Esophagus muscularis mucosa (tissue), 4 donors: Measurements from ENCODE around the gene IDH2. TPM values are rescaled to one million over a fixed set of nuclear protein-coding genes. Genes with fewer than 3 reads are reported as not detected.
"Not testable (repeated sequence)": the region's sequence is repeated elsewhere in the genome, so short reads cannot be mapped to it uniquely, and the experiment has no call there.

Source experiments
- DNase-seq: peaks from one replicate; pipeline ENCODE4 v3.0.0-alpha.2; 2017; ENCODE audit errors: extremely low spot score
- H3K27ac ChIP-seq, 4 donors: fragments of 200-600 bp; sonication (generic); replicated peaks in 1 of 4; 1 replicate in 3 of 4; 2 replicates in 1 of 4; pipeline ENCODE4 v1.5.1; 2016 to 2019; ENCODE audit warnings: mild to moderate bottlenecking in 1 of 4
- H3K27me3 ChIP-seq, 4 donors: fragments of 200-600 bp; sonication (generic); one replicate each; pipeline versions ENCODE4 v1.5.1 to v1.6.0; 2016 to 2019
- H3K36me3 ChIP-seq, 4 donors: fragments of 200-600 bp; sonication (generic); one replicate each; pipeline ENCODE4 v1.5.1; 2016 to 2019
- H3K4me1 ChIP-seq, 4 donors: fragments of 200-600 bp; sonication (generic); one replicate each; pipeline ENCODE4 v1.5.1; 2016 to 2019
- H3K4me3 ChIP-seq, 4 donors: fragments of 200-600 bp; sonication (generic); 1 replicate in 2 of 4; 2 replicates in 2 of 4; pipeline ENCODE4 v1.5.1; 2016 to 2019; ENCODE audit warnings: mild to moderate bottlenecking in 4 of 4, moderate library complexity in 1 of 4
- H3K9me3 ChIP-seq, 4 donors: fragments of 200-600 bp; sonication (generic); 1 replicate in 3 of 4; 2 replicates in 1 of 4; pipeline ENCODE4 v1.5.1; 2016 to 2019
- EP300 ChIP-seq: sonication (generic); formaldehyde crosslinking; IDR thresholded peaks from one replicate; pipeline ENCODE4 v1.6.1; 2017; ENCODE audit warnings: antibody characterized with exemption
- POLR2A ChIP-seq: fragments of 450-650 bp; IDR thresholded peaks from one replicate; pipeline ENCODE4 v1.6.1; 2017; ENCODE audit warnings: antibody characterized with exemption, moderate library complexity, mild to moderate bottlenecking, low read depth
- POLR2AphosphoS5 ChIP-seq, 2 donors: sonication (generic); formaldehyde crosslinking; IDR thresholded peaks; one replicate each; pipeline ENCODE4 v1.6.1; 2017; ENCODE audit warnings: antibody characterized with exemption in 2 of 2
- WGBS: methylation state at CpG from one replicate; pipeline ENCODE4 v1.1.5; 2018; 5-methylcytosine and 5-hydroxymethylcytosine counted together
- intact Hi-C: fragments of 100-400 bp; cut with DNase I; formaldehyde crosslinking; loops from one replicate; pipeline ENCODE4 v1.15.1; 2023
- total RNA-seq, 4 donors: library from RNA; depleted of rRNA; stranded (reverse); fragments of >200 nt; gene quantifications; one replicate each; pipeline versions ENCODE4 v1.1.0 to v1.2.1, GENCODE V29; 2016
- TF ChIP-seq, protein P1 (sequence below), 3 experiments: fragments of 200-600 bp in 2 of 3; fragments of 450-650 bp in 1 of 3; sonication (generic) in 2 of 3; IDR thresholded peaks; one replicate each; pipeline ENCODE4 v1.5.1; 2017 to 2019; ENCODE audit warnings: antibody characterized with exemption in 3 of 3, mild to moderate bottlenecking in 2 of 3, moderate library complexity in 1 of 3

Gene IDH2
- 100 to 1,000 TPM; 119 to 228 (median 171) TPM for total RNA-seq

DNA sequence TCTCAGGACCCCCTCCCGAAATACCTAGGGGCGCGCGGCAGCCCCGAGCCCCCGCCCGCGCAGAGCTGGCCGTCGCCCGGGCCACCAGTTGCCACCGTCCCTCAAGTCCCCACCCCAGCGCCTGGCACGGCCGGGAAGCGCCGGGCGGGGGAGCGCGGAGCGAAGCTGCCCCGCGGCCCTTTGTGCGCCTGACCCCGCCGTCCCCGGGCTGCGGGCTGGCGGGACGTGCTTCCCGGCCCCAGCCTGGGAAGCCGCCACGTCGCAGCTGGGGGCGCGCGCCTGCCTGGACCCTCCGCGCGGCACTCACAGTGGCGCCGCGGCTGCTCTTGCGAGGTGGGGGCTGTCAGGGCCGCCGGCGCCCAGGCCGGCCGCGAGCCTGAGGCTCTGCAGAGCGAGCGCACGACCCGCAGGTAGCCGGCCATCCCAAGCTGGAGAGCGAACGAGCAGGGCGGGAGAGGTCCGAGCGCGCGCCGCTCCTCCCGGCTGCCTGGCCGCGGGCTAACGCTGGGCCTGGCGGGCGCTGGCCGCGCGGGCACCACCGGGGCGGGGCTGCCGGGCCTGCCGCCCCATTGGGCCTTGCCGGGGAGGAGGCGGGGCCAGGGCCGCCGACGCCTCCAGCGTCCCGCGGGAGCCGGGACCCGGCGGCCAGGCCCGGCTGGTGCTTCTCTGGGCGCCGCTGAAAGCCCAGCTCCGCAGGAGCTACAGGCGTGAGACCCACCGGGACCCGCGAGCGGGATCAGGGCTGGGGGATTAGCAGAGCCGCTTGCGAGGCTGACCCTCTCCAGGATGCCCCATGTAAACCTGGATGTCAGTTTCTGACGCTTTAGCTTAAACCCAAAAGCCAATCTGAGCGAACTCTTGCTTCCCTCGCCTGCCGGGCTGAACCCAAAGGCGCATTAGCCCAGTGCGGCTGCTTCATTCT, at the start of gene IDH2:
TSS of gene IDH2 (minus strand) at position 500 of the 922 bp plus-strand sequence. CDS start at position 422, 78 bp downstream.
- intact Hi-C loops, result no loop called here
- no peaks in the 10 kb centered on the region for H3K27me3 ChIP-seq
- H3K4me1 ChIP-seq, result peaks cover 62 to 92% (median 89%) of the 10 kb centered on the region in 4 donors
- TF ChIP-seq, protein P1, sequence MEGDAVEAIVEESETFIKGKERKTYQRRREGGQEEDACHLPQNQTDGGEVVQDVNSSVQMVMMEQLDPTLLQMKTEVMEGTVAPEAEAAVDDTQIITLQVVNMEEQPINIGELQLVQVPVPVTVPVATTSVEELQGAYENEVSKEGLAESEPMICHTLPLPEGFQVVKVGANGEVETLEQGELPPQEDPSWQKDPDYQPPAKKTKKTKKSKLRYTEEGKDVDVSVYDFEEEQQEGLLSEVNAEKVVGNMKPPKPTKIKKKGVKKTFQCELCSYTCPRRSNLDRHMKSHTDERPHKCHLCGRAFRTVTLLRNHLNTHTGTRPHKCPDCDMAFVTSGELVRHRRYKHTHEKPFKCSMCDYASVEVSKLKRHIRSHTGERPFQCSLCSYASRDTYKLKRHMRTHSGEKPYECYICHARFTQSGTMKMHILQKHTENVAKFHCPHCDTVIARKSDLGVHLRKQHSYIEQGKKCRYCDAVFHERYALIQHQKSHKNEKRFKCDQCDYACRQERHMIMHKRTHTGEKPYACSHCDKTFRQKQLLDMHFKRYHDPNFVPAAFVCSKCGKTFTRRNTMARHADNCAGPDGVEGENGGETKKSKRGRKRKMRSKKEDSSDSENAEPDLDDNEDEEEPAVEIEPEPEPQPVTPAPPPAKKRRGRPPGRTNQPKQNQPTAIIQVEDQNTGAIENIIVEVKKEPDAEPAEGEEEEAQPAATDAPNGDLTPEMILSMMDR (IDR thresholded peaks at IDR 0.05), result peak in 2 of 3 experiments; percentile 5 to 16
- peak; percentile 65 for TF ChIP-seq POLR2A
- TF ChIP-seq POLR2AphosphoS5 (IDR thresholded peaks at IDR 0.05), result peak; percentile 79 to 95
- TF ChIP-seq EP300, result no peak
- peak within 1 kb of the TSS; percentile 72 to 99 (median 74) for H3K4me3 ChIP-seq
- WGBS, result 0% methylated on average over 8 of the region's 104 CpGs
- peak within 1 kb of the TSS; percentile 94 to 99 (median 98) for H3K27ac ChIP-seq
- DNase-seq, result no peak
- H3K9me3 ChIP-seq, result no peaks in the 10 kb centered on the region
- no peaks in the 10 kb centered on the region for H3K36me3 ChIP-seq

DNA sequence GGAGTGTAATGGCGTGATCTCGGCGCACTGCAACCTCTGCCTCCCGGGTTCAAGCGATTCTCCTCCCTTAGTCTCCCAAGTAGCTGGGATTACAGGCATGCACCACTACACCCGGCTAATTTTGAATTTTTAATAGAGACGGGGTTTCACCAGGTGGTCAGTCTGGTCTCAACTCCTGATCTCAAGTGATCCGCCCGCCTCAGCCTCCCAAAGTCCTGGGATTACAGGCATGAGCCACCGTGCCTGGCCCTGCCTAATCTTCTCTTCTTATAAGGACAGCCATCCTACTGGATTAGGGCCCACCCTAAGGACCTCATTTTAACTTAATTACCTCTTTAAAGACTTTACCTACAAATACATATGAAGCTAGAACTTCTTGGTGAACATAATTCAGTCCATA, 48.3 kb upstream of the IDH2 start:
- not testable (repeated sequence) for H3K9me3 ChIP-seq

DNA sequence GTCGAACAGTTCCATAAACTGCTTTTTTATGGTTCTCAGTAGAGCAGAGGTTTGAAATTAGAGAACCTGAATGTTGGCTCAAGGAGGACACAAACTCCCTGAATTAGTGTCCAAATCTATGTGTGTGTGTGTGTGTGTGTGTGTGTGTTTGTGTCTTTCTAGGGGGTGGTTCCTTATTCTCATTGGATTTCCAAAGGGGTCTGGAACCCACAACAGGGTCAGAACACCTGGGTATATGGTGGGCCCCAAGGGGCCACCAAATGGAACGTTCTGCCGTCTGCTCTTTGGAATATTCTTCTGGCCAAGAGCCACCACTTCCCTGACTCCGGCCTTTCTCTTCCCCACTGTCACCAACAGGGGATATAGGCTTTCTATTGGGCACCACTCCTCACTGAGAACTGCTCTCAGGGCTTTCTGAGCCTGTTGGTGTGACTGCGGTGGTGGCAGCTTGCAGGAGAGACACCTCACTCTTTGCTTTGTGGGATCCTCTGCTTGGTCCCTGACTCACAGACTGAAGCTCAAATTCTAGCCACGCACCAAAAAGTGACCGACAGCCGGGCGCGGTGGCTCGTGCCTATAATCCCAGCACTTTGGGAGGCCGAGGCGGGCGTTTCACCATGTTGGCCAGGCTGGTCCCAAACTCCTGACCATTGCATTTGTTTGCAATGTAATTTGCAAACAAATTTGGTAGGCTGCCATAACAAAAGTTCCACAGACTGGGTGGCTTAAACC, 47.5 kb upstream of the IDH2 start:
- Histone ChIP-seq H3K9me3 (no peaks in the 10 kb centered on the region), H3K27ac (peak overlapping the region; percentile 27 to 57 (median 36)), H3K36me3 (no peaks in the 10 kb centered on the region), H3K4me1 (peaks cover 7 to 40% (median 32%) of the 10 kb centered on the region in 4 donors), H3K4me3 (no peak overlapping the region), H3K27me3 (no peaks in the 10 kb centered on the region)
- TF ChIP-seq, protein P1 (IDR thresholded peaks at IDR 0.05), result no peak
- TF ChIP-seq POLR2AphosphoS5 (IDR thresholded peaks at IDR 0.05), result no peak
- WGBS, result 83% methylated on average over 14 of the region's 14 CpGs
- DNase-seq, result no peak
- intact Hi-C loops, result no loop called here

More for the DNA sequence above, 48.3 kb upstream of the IDH2 start:
- H3K4me1 ChIP-seq, result peaks cover 7 to 48% (median 39%) of the 10 kb centered on the region in 4 donors
- H3K36me3 ChIP-seq, H3K4me3 ChIP-seq, H3K27ac ChIP-seq, H3K27me3 ChIP-seq, intact Hi-C loops, DNase-seq: not testable (repeated sequence)
- 96% methylated on average over 10 of the region's 10 CpGs for WGBS

DNA sequence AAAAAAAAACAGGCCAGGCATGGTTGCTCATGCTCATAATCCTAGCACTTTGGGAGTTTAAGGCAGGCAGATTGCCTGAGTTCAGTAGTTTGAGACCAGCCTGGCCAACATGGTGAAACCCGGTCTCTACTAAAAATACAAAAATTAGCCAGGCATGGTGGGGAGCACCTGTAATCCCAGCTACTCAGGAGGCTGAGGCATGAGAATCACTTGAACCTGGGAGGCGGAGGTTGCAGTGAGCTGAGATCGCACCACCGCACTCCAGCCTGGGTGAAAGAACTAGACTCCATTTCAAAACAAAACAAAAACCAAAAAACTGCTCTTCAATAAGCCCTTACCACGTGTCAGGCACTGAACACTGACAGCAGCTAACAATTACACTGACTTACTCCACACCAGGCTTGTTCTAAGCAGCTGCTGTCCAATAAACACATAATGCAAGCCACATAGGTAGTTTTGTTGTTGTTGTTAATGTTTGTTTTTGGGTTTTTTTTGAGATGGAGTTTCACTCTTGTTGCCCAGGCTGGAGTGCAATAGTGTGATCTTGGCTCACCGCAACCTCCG, 44.0 kb upstream of the IDH2 start:
- 90% methylated on average over 7 of the region's 7 CpGs for WGBS
- H3K4me1 ChIP-seq, result peaks cover 5 to 27% (median 19%) of the 10 kb centered on the region in 4 donors
- H3K27me3 ChIP-seq, H3K4me3 ChIP-seq, DNase-seq, H3K9me3 ChIP-seq, H3K27ac ChIP-seq, H3K36me3 ChIP-seq, intact Hi-C loops: not testable (repeated sequence)

DNA sequence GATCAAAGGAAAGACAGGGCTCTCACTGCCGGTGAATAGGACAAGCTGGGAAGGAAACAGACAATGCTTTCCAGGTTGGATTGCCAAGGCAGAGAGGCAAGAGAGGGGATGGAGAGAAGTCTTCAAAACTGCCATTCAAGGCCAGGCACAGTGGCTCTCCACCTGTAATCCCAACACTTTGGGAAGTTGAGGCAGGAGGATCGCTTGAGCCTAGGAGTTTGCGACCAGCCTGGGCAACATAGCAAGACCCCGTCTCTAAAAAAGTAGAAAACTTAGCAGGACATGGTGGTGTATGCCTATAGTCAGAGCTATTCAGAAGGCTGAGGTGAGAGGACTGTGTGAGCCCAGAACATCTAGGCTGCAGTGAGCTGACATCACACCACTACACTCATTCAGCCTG, 43.5 kb upstream of the IDH2 start:
- Histone ChIP-seq H3K9me3 (no peaks in the 10 kb centered on the region), H3K4me1 (peaks cover 5 to 27% (median 19%) of the 10 kb centered on the region in 4 donors), H3K4me3 (no peak overlapping the region), H3K27me3 (no peaks in the 10 kb centered on the region), H3K27ac (no peak overlapping the region), H3K36me3 (no peaks in the 10 kb centered on the region)
- TF ChIP-seq POLR2A (no peak), EP300 (no peak), POLR2AphosphoS5 (IDR thresholded peaks at IDR 0.05) (no peak)
- TF ChIP-seq, protein P1 (IDR thresholded peaks at IDR 0.05), result no peak
- WGBS, result 92% methylated on average over 4 of the region's 4 CpGs
- DNase-seq, result no peak
- intact Hi-C loops, result no loop called here
